DND-41 (cell line): Measurements from ENCODE around the gene CATSPER3.

Source experiments
- ATAC-seq: fragments of 200-7000 bp; cut with Tn5 transposase; 3 replicates; pipeline ENCODE4 v1.9.1; 2021; ENCODE audit warnings: low read depth; ENCODE audit not compliant: insufficient read depth
- DNase-seq: peaks from one replicate; pipeline ENCODE4 v3.0.0-alpha.2; 2020
- H2AFZ ChIP-seq: 2 replicates; pipeline ENCODE4 v1.6.0; 2012; ENCODE audit warnings: low read depth, low read length
- H3K27ac ChIP-seq: 2 replicates; pipeline ENCODE4 v1.5.1; 2012; ENCODE audit warnings: low read length, inconsistent platforms
- H3K27me3 ChIP-seq: fragments of 200-600 bp; sonication (generic); 2 replicates; pipeline ENCODE4 v1.6.0; 2012; ENCODE audit warnings: low read length, mild to moderate bottlenecking, inconsistent platforms; ENCODE audit not compliant: insufficient read depth, poor library complexity
- H3K36me3 ChIP-seq: 2 replicates; pipeline ENCODE4 v1.5.1; 2012; ENCODE audit warnings: low read length, inconsistent platforms; ENCODE audit not compliant: insufficient read depth
- H3K4me1 ChIP-seq: 2 replicates; pipeline ENCODE4 v1.5.1; 2012; ENCODE audit warnings: mild to moderate bottlenecking, low read length; ENCODE audit not compliant: insufficient read depth
- H3K4me2 ChIP-seq: 2 replicates; pipeline ENCODE4 v1.6.0; 2012; ENCODE audit warnings: mild to moderate bottlenecking, moderate library complexity, low read length, inconsistent platforms; ENCODE audit not compliant: insufficient read depth
- H3K4me3 ChIP-seq, 2 experiments: fragments of 200-600 bp in 1 of 2; shearing (Covaris generic) in 1 of 2; 2 replicates each; pipeline ENCODE4 v1.5.1; 2012 to 2016; ENCODE audit warnings: inconsistent platforms in 2 of 2, low read length in 2 of 2, mild to moderate bottlenecking in 2 of 2, low read depth in 1 of 2, moderate library complexity in 1 of 2
- H3K79me2 ChIP-seq: 2 replicates; pipeline ENCODE4 v1.6.0; 2012; ENCODE audit warnings: low read length, inconsistent platforms; ENCODE audit not compliant: insufficient read depth
- H3K9ac ChIP-seq: 2 replicates; pipeline ENCODE4 v1.6.0; 2012; ENCODE audit warnings: low read depth, mild to moderate bottlenecking, inconsistent platforms, low read length, moderate library complexity
- H3K9me3 ChIP-seq: 2 replicates; pipeline ENCODE4 v1.5.1; 2012; ENCODE audit warnings: low read length, moderate library complexity, mild to moderate bottlenecking, inconsistent platforms; ENCODE audit not compliant: insufficient read depth, severe bottlenecking
- H4K20me1 ChIP-seq: 2 replicates; pipeline ENCODE4 v1.6.0; 2012; ENCODE audit warnings: low read length; ENCODE audit not compliant: insufficient read depth
- EZH2 ChIP-seq: IDR thresholded peaks from 3 replicates; pipeline ENCODE4 v1.6.1; 2012; ENCODE audit warnings: borderline replicate concordance, low read depth, mild to moderate bottlenecking, moderate library complexity, low read length, inconsistent platforms; ENCODE audit not compliant: severe bottlenecking
- TF ChIP-seq, protein P1 (sequence below): IDR thresholded peaks from 2 replicates; pipeline ENCODE4 v1.5.1; 2012; ENCODE audit warnings: borderline replicate concordance, low read length, moderate library complexity, mild to moderate bottlenecking; ENCODE audit not compliant: poor library complexity, severe bottlenecking; ENCODE audit errors: extremely low read depth

CATSPER3 gene

DNA sequence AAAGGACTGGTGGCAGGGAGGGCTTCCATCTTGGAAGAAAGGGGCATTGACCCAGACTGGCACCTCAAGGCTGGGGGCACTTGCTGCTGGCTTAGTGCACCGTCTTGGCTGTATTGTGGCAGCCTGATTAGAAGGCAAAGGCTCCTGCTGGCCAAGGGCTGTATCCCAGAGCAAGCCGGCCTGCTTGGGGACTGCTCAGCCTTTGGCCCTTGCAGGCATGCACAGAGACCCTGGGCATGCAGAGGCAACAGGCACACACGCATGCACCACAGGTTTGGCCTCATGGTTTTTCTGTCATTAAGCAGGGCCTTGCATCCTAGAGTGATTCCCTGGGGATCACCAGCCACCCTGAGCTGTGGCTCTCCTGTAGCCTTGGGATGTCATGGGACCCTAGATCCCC is 37.4 kb downstream of the CATSPER3 start:
- Histone ChIP-seq H4K20me1 (no peaks in the 10 kb centered on the region), H2AFZ (no peak overlapping the region), H3K4me3 (no peak overlapping the region), H3K4me2 (no peak overlapping the region), H3K36me3 (no peaks in the 10 kb centered on the region), H3K9ac (no peak overlapping the region), H3K4me1 (no peaks in the 10 kb centered on the region), H3K27ac (no peak overlapping the region), H3K27me3 (no peaks in the 10 kb centered on the region), H3K9me3 (no peaks in the 10 kb centered on the region), H3K79me2 (no peaks in the 10 kb centered on the region)
- DNase-seq (no peak), ATAC-seq (no peak)
- TF ChIP-seq, protein P1, sequence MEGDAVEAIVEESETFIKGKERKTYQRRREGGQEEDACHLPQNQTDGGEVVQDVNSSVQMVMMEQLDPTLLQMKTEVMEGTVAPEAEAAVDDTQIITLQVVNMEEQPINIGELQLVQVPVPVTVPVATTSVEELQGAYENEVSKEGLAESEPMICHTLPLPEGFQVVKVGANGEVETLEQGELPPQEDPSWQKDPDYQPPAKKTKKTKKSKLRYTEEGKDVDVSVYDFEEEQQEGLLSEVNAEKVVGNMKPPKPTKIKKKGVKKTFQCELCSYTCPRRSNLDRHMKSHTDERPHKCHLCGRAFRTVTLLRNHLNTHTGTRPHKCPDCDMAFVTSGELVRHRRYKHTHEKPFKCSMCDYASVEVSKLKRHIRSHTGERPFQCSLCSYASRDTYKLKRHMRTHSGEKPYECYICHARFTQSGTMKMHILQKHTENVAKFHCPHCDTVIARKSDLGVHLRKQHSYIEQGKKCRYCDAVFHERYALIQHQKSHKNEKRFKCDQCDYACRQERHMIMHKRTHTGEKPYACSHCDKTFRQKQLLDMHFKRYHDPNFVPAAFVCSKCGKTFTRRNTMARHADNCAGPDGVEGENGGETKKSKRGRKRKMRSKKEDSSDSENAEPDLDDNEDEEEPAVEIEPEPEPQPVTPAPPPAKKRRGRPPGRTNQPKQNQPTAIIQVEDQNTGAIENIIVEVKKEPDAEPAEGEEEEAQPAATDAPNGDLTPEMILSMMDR, result no peak

DNA sequence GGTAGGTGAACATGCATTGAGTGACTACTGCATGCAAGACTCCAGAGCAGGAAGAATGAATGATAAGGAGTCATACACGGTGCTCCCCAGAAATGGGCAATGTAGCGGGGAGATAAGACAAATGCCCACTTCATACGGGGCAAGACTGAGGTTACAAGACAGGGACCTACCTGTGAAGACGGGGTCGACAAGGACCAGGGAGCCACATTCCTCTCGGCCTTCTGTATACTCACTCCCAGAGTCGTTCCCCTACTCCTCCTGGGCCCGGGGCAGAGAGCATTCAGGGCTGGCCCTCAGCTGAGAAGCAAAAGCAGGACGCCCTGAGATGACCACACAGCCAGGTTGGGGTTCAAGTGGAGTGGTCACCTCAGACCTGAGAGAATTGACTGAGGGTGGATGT is 39.6 kb downstream of the CATSPER3 start:
- no peaks in the 10 kb centered on the region for H3K36me3 ChIP-seq
- ATAC-seq (no peak), DNase-seq (no peak)
- no peaks in the 10 kb centered on the region for H3K9me3 ChIP-seq
- no peak overlapping the region for H2AFZ ChIP-seq
- H4K20me1 ChIP-seq, result no peaks in the 10 kb centered on the region
- H3K27ac ChIP-seq, result no peak overlapping the region
- no peak overlapping the region for H3K4me2 ChIP-seq
- H3K79me2 ChIP-seq, result no peaks in the 10 kb centered on the region
- no peaks in the 10 kb centered on the region for H3K27me3 ChIP-seq
- H3K9ac ChIP-seq, result no peak overlapping the region
- TF ChIP-seq, protein P1, result no peak
- TF ChIP-seq EZH2, result no peak
- H3K4me3 ChIP-seq, result no peak overlapping the region
- H3K4me1 ChIP-seq, result no peaks in the 10 kb centered on the region

DNA sequence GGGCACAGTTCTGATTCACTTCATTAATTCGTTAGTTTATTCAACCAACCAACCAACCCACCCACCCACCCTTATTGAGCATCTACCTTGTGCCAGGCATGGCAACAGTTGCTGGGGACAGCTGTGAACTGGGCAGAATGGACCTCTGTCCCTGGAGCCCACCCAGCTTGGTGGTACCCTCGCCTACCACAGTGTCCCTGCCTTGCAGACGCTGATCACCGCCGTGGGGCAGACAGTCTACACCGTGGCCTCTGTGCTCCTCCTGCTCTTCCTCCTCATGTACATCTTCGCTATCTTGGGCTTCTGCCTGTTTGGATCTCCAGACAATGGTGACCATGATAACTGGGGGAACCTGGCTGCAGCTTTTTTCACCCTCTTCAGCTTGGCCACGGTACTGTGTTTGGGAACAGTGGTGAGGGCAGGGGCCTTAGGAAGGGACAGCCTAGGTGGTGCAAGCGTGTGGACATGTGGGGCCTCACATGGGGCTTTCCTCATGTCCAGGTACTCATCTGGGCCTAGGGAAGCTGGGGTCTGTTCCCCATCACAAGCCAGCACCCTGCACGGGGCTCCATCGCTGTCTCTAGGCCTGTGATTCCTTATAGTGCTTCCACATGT is 40.1 kb downstream of the CATSPER3 start:
- Histone ChIP-seq H3K9me3 (no peaks in the 10 kb centered on the region), H2AFZ (no peak overlapping the region), H3K4me3 (no peak overlapping the region), H3K9ac (no peak overlapping the region), H3K27ac (no peak overlapping the region), H3K79me2 (no peaks in the 10 kb centered on the region), H3K36me3 (no peaks in the 10 kb centered on the region), H4K20me1 (no peaks in the 10 kb centered on the region), H3K27me3 (no peaks in the 10 kb centered on the region), H3K4me1 (no peaks in the 10 kb centered on the region), H3K4me2 (no peak overlapping the region)
- ATAC-seq (no peak), DNase-seq (no peak)
- TF ChIP-seq, protein P1, result no peak
- no peak for TF ChIP-seq EZH2

DNA sequence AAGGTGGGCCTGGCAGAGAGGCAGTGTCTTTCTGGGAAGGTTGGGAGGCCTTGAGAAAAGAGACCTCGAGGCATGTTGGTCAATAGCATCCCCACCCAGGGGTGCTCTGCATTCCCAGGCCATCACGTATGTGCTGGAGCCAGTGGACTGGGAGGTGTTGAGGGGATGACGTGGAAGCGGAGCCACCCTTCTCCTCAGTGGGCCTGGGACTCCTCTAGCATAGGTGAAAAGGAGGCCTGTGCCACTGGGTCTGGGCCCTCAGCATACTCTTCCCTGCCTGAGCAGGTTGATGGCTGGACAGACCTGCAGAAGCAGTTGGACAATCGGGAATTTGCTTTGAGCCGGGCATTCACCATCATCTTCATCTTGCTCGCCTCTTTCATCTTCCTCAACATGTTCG is 40.8 kb downstream of the CATSPER3 start:
- ATAC-seq, result no peak
- H3K79me2 ChIP-seq, result no peaks in the 10 kb centered on the region

More for the DNA sequence above, 40.8 kb downstream of the CATSPER3 start:
- Histone ChIP-seq H3K27me3 (no peaks in the 10 kb centered on the region), H3K27ac (no peak overlapping the region), H4K20me1 (no peaks in the 10 kb centered on the region), H3K4me3 (no peak overlapping the region), H3K4me1 (no peaks in the 10 kb centered on the region), H2AFZ (no peak overlapping the region), H3K4me2 (no peak overlapping the region), H3K36me3 (no peaks in the 10 kb centered on the region), H3K9ac (no peak overlapping the region), H3K9me3 (no peaks in the 10 kb centered on the region)
- DNase-seq, result no peak
- TF ChIP-seq, protein P1, result no peak
- no peak for TF ChIP-seq EZH2
